Dendritic cell treated with granulocyte-macrophage colony-stimulating factor and Interleukin-4, amounts not matched to agents 40 ng/mL and 50 ng/mL, for 4 days (primary cell): Measurements from ENCODE around the gene PINLYP.

Source experiments
- H3K27ac Mint-ChIP-seq: one replicate; pipeline ENCODE4 v1.8.0; 2022; ENCODE audit warnings: mild to moderate bottlenecking, mixed read lengths
- H3K27me3 Mint-ChIP-seq: one replicate; pipeline ENCODE4 v1.8.0; 2022; ENCODE audit warnings: mild to moderate bottlenecking, mixed read lengths
- H3K36me3 Mint-ChIP-seq: one replicate; pipeline ENCODE4 v1.8.0; 2022; ENCODE audit warnings: low read depth, mixed read lengths
- H3K4me1 Mint-ChIP-seq: one replicate; pipeline ENCODE4 v1.8.0; 2022; ENCODE audit warnings: low read depth, mixed read lengths
- H3K4me3 Mint-ChIP-seq: one replicate; pipeline ENCODE4 v1.8.0; 2022; ENCODE audit warnings: mild to moderate bottlenecking, moderate library complexity, mixed read lengths
- H3K9me3 Mint-ChIP-seq: one replicate; pipeline ENCODE4 v1.8.0; 2022; ENCODE audit warnings: mixed read lengths
- intact Hi-C: fragments of 100-400 bp; cut with micrococcal nuclease; formaldehyde crosslinking; loops from one replicate; pipeline ENCODE4 v1.15.0; 2022

PINLYP gene

DNA sequence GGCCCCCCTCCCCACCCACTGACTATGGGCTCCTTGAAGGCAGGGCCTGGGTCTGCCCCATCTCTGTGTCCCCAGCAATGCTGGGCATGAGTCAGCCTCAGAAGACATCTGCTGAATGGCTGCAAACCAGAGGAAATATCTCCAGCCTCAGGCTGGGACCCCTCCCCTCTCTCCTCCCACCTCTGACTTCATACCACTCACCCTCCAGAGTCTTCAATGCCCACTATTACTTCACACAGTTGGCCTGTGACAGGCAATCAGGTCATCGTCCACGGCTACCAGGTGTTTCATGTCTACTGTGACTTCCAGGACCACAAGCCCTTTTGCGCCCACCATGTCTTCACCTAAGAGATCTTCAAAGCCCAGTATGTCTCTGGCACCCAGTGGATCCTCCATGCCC, 36.2 kb downstream of the PINLYP start, which contains the start of gene SRRM5:
Gene SRRM5 (plus strand): TSS at position 301 of the 400 bp plus-strand sequence. CDS start 34 bp downstream, at position 335.
- no peak within 1 kb of the TSS for H3K27ac Mint-ChIP-seq
- intact Hi-C loops: no loop called here
- H3K4me1 Mint-ChIP-seq: peaks cover 6% of the 10 kb centered on the region
- peaks cover 47% of the 10 kb centered on the region for H3K36me3 Mint-ChIP-seq
- no peaks in the 10 kb centered on the region for H3K27me3 Mint-ChIP-seq
- H3K9me3 Mint-ChIP-seq: no peaks in the 10 kb centered on the region
- H3K4me3 Mint-ChIP-seq: no peak within 1 kb of the TSS

GRCh38 chr19:43612374-43612773, 36.8 kb downstream of the PINLYP start:
- H3K9me3 Mint-ChIP-seq: no peaks in the 10 kb centered on the region
- no peak overlapping the region for H3K4me3 Mint-ChIP-seq
- no peaks in the 10 kb centered on the region for H3K27me3 Mint-ChIP-seq
- peaks cover 2% of the 10 kb centered on the region for H3K4me1 Mint-ChIP-seq
- H3K36me3 Mint-ChIP-seq: peaks cover 42% of the 10 kb centered on the region
- intact Hi-C loops: no loop called here
- H3K27ac Mint-ChIP-seq: no peak overlapping the region

DNA sequence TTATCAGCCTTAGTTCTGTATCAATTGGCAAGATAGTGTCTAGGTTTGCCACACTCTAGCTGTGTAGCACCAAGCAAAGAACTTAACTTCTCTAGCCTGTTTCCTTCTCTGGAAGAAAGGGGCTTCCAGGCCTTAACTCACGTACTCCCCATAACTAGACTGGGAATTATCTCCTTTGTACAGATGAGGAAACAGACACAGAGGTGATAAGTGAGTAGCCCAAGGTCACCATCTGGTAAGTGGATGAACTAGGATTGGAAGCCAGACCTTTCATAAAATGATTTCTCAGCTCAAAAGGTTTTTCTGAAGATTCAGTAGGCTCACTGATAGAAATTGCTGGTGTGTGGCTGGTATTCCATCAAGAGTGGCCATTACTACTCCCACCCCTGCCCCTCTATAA, 40.7 kb downstream of the PINLYP start:
- Mint-ChIP-seq H3K36me3 (peaks cover 42% of the 10 kb centered on the region), H3K27me3 (no peaks in the 10 kb centered on the region), H3K27ac (no peak overlapping the region), H3K9me3 (no peaks in the 10 kb centered on the region), H3K4me3 (no peak overlapping the region), H3K4me1 (peaks cover 20% of the 10 kb centered on the region)
- intact Hi-C loops: no loop called here

DNA sequence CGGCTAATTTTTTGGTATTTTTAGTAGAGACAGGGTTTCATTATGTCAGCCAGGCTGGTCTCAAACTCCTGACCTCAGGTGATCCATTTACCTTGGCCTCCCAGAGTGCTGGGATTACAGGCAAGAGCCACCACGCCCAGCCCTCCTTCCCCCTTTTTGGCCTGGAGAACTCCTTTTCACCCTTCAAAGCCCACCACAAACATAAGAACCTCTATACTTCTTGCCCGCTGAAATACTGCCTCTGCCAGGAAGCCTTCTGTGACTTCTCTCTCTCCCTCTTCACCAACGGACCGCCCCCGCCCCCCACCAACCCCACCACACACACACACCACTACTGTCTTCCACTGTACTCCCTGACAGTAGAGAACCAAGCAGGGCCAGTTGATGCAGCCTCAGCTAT, 41.4 kb downstream of the PINLYP start:
- Mint-ChIP-seq H3K4me1 (peaks cover 20% of the 10 kb centered on the region), H3K4me3 (no peak overlapping the region), H3K27ac (no peak overlapping the region), H3K36me3 (peaks cover 35% of the 10 kb centered on the region), H3K27me3 (no peaks in the 10 kb centered on the region), H3K9me3 (no peaks in the 10 kb centered on the region)
- intact Hi-C loops: no loop called here

- H3K4me3 Mint-ChIP-seq: peak overlapping the region; percentile 96
- intact Hi-C loops: loop anchor here (1.0 kb wide), 1 partner anchor 23 kb away; the partner anchor contains the start of genes IRGQ and ZNF576
- peak overlapping the region; percentile 97 for H3K27ac Mint-ChIP-seq
- peaks cover 16% of the 10 kb centered on the region for H3K36me3 Mint-ChIP-seq
- no peaks in the 10 kb centered on the region for H3K9me3 Mint-ChIP-seq
- no peaks in the 10 kb centered on the region for H3K27me3 Mint-ChIP-seq
- H3K4me1 Mint-ChIP-seq: peaks cover 20% of the 10 kb centered on the region
These were observed 43.3 kb downstream of the PINLYP start for GRCh38 chr19:43618921-43619261.

GRCh38 chr19:43619262-43620060, 43.9 kb downstream of the PINLYP start, which contains the start of gene ZNF428:
Gene ZNF428, minus strand, starts transcription at chr19:43619629. Its CDS starts 5,325 bp downstream, at chr19:43614304.
- Mint-ChIP-seq H3K4me1 (peaks cover 20% of the 10 kb centered on the region), H3K9me3 (no peaks in the 10 kb centered on the region), H3K27ac (peak within 1 kb of the TSS; percentile 97), H3K4me3 (peak within 1 kb of the TSS; percentile 96), H3K36me3 (peaks cover 10% of the 10 kb centered on the region), H3K27me3 (peaks cover 2% of the 10 kb centered on the region)
- intact Hi-C loops: loop anchor here (1.0 kb wide), 1 partner anchor 23 kb away; the partner anchor contains the start of genes IRGQ and ZNF576

DNA sequence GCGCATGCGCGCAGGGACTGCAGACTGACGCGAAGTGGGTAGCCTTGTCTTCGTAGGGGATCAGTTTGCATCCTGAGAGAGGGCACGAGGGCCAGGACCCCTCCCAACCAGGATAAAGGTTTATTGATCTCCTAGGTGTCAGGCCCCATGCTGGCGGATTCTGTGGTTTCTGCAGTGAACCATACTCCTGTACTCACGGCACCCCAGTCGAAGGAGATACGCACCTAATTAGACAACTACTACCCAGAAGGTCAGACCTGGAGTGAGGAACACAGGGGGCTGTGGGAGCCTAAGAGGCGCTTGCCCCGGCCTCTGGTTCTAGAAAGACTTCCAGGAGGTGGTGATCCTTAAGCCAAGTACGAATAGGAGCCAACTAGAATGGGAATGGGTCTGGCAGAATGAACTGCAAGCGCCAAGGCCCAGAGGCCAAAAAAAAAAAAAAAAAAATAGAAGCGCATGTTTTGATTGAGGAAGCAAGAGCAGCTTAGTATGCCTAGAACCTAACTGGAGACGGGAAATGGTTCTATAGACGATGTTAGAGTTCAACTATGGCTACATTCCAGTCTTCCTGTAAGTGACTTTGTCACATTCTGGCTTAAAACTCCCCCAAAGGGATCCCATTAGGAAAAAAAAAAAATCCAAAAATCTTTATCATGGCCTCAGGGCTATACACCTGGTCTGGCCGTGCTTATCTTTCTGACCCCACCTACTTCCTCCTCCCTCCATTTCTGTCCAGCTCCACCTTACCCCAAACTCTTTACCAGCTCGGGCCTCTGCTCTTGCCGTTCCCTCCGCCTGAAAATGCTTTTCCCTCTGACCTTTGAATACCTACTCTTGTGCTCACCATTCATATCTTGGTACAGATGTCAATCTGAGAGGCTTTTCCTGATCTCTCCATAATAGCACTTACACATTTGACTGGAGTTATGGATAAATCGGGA, 44.7 kb downstream of the PINLYP start:
- peaks cover 8% of the 10 kb centered on the region for H3K27me3 Mint-ChIP-seq
- peak overlapping the region; percentile 96 for H3K4me3 Mint-ChIP-seq
- intact Hi-C loops: no loop called here
- H3K36me3 Mint-ChIP-seq: peaks cover 9% of the 10 kb centered on the region
- H3K9me3 Mint-ChIP-seq: no peaks in the 10 kb centered on the region
- H3K27ac Mint-ChIP-seq: peak overlapping the region; percentile 97
- H3K4me1 Mint-ChIP-seq: peaks cover 22% of the 10 kb centered on the region

DNA sequence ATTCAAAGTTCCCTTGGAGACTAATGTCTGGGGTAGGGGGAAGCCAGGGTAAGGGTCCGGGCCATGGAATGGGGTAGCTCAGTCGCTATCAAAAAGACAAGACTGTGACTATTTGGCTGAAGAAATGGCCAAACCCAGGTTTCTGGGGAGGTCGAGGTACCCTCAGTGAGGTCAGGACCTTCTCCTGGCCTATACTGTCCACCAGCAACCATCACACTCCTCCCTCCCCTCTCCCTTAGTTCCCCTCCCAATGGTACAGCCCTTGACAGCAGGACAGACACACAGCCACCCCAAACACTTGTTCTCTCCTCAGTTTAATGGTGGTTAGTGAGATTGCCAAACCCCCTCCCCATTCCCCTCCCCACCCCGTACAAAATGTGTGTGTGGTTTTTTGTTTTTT, 46.5 kb downstream of the PINLYP start:
- Mint-ChIP-seq H3K4me3 (no peak overlapping the region), H3K27ac (no peak overlapping the region), H3K27me3 (peaks cover 23% of the 10 kb centered on the region), H3K36me3 (peaks cover 9% of the 10 kb centered on the region), H3K4me1 (peaks cover 39% of the 10 kb centered on the region), H3K9me3 (no peaks in the 10 kb centered on the region)
- intact Hi-C loops: no loop called here

GRCh38 chr19:43622956-43623355, 47.4 kb downstream of the PINLYP start:
- H3K27me3 Mint-ChIP-seq: peaks cover 32% of the 10 kb centered on the region
- H3K36me3 Mint-ChIP-seq: peaks cover 9% of the 10 kb centered on the region
- intact Hi-C loops: no loop called here
- peaks cover 39% of the 10 kb centered on the region for H3K4me1 Mint-ChIP-seq
- H3K4me3 Mint-ChIP-seq: no peak overlapping the region
- H3K9me3 Mint-ChIP-seq: no peaks in the 10 kb centered on the region
- no peak overlapping the region for H3K27ac Mint-ChIP-seq

DNA sequence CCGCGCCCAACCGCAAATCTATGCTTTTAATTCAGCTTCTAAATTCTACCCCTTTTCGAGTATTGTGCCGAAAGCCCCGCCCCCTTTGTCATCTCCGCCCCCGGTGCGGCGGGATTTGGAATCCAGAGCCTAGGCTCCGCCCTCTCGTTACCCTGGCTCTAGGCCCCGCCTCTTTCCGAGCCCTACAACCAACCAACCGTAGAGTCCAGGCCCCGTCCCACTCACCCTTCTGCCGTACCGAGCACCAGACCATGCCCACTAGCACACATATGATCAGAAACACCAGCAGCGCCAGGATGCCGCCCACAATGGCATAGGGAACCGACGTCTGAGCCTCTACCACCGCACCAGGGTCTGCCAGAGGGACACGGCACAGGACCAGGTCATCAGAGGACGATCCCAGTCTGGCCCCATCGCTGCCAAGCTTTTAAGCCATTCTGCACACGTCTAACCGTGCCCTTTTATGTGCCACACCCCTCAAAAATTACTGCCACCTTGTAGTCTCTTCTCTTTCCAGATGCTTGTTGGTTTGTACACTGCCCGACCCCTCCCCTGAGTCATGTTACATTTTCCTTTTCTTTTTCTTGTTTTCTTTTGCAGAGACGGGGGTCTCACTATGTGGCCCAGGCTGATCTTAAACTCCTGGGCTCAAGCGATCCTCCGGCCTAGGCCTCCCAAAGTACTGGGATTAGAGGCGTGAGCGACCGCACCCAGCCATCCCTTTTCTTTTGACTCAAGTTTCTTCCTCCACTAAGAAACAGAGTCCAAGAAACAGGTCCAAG, 48.5 kb downstream of the PINLYP start:
- no peak overlapping the region for H3K4me3 Mint-ChIP-seq
- H3K9me3 Mint-ChIP-seq: no peaks in the 10 kb centered on the region
- no peak overlapping the region for H3K27ac Mint-ChIP-seq
- H3K27me3 Mint-ChIP-seq: peaks cover 35% of the 10 kb centered on the region
- H3K36me3 Mint-ChIP-seq: peaks cover 8% of the 10 kb centered on the region
- H3K4me1 Mint-ChIP-seq: peaks cover 35% of the 10 kb centered on the region
- intact Hi-C loops: no loop called here

DNA sequence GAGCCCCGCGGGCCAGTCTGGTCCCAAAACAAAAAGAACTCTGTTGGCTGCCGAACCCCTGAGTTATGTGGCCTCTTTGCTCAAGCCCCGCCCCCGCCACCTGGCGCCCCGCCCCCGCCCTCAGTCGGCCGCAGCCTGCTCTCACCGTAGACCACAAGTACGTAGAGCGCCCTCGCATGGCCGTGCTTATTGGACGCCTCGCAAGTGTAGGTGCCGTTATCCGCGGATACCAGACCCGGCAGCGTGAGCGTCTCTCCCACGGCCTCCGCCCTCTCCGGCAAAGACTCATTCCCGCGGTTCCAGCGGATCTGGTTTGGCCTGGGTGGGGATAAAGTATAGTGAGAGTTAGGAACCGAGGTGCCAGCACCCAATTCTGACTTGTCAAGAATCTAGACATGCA, 49.3 kb downstream of the PINLYP start:
- Mint-ChIP-seq H3K4me1 (peaks cover 29% of the 10 kb centered on the region), H3K27me3 (peaks cover 35% of the 10 kb centered on the region), H3K27ac (no peak overlapping the region), H3K36me3 (no peaks in the 10 kb centered on the region), H3K4me3 (no peak overlapping the region), H3K9me3 (no peaks in the 10 kb centered on the region)
- intact Hi-C loops: no loop called here

- H3K27ac Mint-ChIP-seq: peak overlapping the region; percentile 5
- no peak overlapping the region for H3K4me3 Mint-ChIP-seq
- peaks cover 35% of the 10 kb centered on the region for H3K27me3 Mint-ChIP-seq
- H3K4me1 Mint-ChIP-seq: peaks cover 19% of the 10 kb centered on the region
- H3K36me3 Mint-ChIP-seq: no peaks in the 10 kb centered on the region
- intact Hi-C loops: no loop called here
- no peaks in the 10 kb centered on the region for H3K9me3 Mint-ChIP-seq
These were observed 50.4 kb downstream of the PINLYP start for GRCh38 chr19:43625918-43626579.

DNA sequence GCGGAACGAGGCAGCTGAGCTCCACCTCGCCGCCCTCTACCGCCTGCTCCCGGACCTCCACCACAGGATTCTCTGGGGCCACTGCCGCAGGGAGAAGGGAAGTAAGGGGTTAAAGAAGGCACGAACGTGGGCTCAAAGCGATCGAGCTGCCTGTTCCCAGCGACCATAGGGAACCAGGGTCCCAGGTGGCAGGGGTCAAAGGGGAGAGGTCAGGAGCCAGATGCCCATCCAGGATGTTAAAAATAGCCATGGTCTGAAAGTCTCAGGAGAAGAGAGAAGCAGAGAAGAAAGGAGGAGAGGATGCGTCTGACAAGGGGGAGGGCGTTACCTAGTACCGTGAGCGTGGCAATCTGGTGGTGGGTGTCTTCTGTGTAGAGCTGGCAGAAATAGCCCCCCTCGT, 51.2 kb downstream of the PINLYP start:
- Mint-ChIP-seq H3K9me3 (no peaks in the 10 kb centered on the region), H3K27ac (no peak overlapping the region), H3K36me3 (no peaks in the 10 kb centered on the region), H3K4me3 (peak overlapping the region; percentile 18), H3K27me3 (peaks cover 35% of the 10 kb centered on the region), H3K4me1 (peaks cover 19% of the 10 kb centered on the region)
- intact Hi-C loops: no loop called here
